OCI-LY7 (cell line): ENCODE data around the gene AFDN.

Experiments
- EZH2phosphoT487 ChIP-seq: fragments of 200-600 bp; sonication (generic); IDR thresholded peaks from 2 replicates; pipeline ENCODE4 v1.6.1; 2018; ENCODE audit warnings: low read depth, borderline replicate concordance, mild to moderate bottlenecking, mixed run types, antibody characterized with exemption, low read length, moderate library complexity, mixed read lengths
- TF ChIP-seq, protein P1 (sequence below): fragments of 200-600 bp; sonication (generic); conservative IDR thresholded peaks from 2 replicates; pipeline ENCODE4 v1.5.1; 2014; ENCODE audit warnings: mild to moderate bottlenecking, antibody characterized with exemption, low read length, moderate library complexity, mixed read lengths

DNA sequence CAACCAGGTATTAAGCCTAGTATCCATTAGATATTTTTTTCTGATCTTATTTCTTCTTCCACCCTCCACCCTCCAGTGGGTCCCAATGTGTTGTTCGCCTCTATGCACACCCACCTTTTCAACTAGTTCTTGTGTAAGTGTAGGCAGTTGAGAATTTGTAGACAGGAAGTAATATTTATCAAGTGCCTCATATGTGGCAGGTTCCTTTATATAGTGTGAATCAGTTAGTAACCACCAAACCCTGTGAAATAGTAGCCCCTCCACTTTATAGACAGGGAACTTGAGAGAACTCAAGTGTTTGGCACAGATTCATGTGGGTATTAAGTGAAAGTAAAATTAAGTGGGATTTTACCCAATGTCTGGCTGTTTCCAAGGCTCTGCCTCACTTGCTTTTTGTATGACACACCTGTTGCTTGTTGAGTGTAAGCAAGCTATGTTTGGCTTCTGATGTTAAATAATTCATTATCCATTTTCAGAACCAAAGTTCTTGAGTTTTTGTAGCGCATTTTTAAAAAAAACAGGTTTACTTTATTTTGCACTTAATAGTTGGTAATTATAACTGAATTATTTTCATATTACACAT, 24.8 kb downstream of the AFDN start:
- TF ChIP-seq, protein P1, sequence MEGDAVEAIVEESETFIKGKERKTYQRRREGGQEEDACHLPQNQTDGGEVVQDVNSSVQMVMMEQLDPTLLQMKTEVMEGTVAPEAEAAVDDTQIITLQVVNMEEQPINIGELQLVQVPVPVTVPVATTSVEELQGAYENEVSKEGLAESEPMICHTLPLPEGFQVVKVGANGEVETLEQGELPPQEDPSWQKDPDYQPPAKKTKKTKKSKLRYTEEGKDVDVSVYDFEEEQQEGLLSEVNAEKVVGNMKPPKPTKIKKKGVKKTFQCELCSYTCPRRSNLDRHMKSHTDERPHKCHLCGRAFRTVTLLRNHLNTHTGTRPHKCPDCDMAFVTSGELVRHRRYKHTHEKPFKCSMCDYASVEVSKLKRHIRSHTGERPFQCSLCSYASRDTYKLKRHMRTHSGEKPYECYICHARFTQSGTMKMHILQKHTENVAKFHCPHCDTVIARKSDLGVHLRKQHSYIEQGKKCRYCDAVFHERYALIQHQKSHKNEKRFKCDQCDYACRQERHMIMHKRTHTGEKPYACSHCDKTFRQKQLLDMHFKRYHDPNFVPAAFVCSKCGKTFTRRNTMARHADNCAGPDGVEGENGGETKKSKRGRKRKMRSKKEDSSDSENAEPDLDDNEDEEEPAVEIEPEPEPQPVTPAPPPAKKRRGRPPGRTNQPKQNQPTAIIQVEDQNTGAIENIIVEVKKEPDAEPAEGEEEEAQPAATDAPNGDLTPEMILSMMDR, result no peak
- TF ChIP-seq EZH2phosphoT487, result no peak
